ENCODE measurements around the gene LOXL1. TPM values are rescaled to one million over a fixed set of nuclear protein-coding genes. Genes with fewer than 3 reads are reported as not detected.

Gene LOXL1
- total and polyA plus RNA-seq, 10 of the 15 experiments (the other 5 are each of a cell fraction or from before 2014, with no cell fraction given), result 0.07 to 0.15 TPM; not detected in 8

- TF ChIP-seq BCLAF1 (IDR thresholded peaks at IDR 0.05) (no peak), GABPA (IDR thresholded peaks at IDR 0.05; ENCODE audit: low read depth) (no peak), ZNF622 (IDR thresholded peaks at IDR 0.05) (no peak), SPI1 (IDR thresholded peaks at IDR 0.05; ENCODE audit: borderline replicate concordance, insufficient read depth, low read depth, low read length) (peak; percentile 17; the same call in 1 of the 2 replicates), FOS (IDR thresholded peaks at IDR 0.05; ENCODE audit: borderline replicate concordance, extremely low read depth, insufficient read length) (no peak), SIN3A (IDR thresholded peaks at IDR 0.05; ENCODE audit: low read depth, low read length) (no peak), LARP7 (IDR thresholded peaks at IDR 0.05) (0 out of 2 replicates have a peak, but pooled peaks have one; percentile 40), RFX5 (IDR thresholded peaks at IDR 0.05; ENCODE audit: low read depth, low read length) (no peak), HDGF (IDR thresholded peaks at IDR 0.05) (no peak), ZNF592 (IDR thresholded peaks at IDR 0.05) (no peak), GATAD2B (conservative IDR thresholded peaks at IDR 0.05; ENCODE audit: low read depth) (no peak), NFYB (IDR thresholded peaks at IDR 0.05; ENCODE audit: insufficient read depth, low read depth, low read length) (no peak), SREBF1 (IDR thresholded peaks at IDR 0.05; ENCODE audit: low read length) (no peak), IRF4 (IDR thresholded peaks at IDR 0.05; ENCODE audit: low read depth, low read length) (no peak), STAT1 (conservative IDR thresholded peaks at IDR 0.05) (no peak), ZZZ3 (IDR thresholded peaks at IDR 0.05; ENCODE audit: control insufficient read depth, insufficient read length, low read depth) (no peak), ESRRA (IDR thresholded peaks at IDR 0.05; ENCODE audit: low read length) (no peak)
- TF ChIP-seq, protein P1, sequence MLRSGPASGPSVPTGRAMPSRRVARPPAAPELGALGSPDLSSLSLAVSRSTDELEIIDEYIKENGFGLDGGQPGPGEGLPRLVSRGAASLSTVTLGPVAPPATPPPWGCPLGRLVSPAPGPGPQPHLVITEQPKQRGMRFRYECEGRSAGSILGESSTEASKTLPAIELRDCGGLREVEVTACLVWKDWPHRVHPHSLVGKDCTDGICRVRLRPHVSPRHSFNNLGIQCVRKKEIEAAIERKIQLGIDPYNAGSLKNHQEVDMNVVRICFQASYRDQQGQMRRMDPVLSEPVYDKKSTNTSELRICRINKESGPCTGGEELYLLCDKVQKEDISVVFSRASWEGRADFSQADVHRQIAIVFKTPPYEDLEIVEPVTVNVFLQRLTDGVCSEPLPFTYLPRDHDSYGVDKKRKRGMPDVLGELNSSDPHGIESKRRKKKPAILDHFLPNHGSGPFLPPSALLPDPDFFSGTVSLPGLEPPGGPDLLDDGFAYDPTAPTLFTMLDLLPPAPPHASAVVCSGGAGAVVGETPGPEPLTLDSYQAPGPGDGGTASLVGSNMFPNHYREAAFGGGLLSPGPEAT (IDR thresholded peaks at IDR 0.05; ENCODE audit: low read depth), result no peak
- TF ChIP-seq, protein P2, sequence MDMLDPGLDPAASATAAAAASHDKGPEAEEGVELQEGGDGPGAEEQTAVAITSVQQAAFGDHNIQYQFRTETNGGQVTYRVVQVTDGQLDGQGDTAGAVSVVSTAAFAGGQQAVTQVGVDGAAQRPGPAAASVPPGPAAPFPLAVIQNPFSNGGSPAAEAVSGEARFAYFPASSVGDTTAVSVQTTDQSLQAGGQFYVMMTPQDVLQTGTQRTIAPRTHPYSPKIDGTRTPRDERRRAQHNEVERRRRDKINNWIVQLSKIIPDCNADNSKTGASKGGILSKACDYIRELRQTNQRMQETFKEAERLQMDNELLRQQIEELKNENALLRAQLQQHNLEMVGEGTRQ (IDR thresholded peaks at IDR 0.05; ENCODE audit: borderline replicate concordance, low read depth, low read length), result no peak
Measured at GRCh38 chr15:73982222-73982962, 56.1 kb downstream of the LOXL1 start (continued).
